ENCODE data around the gene MPZL3.

- TF ChIP-seq CTCF (IDR thresholded peaks at IDR 0.05) (no peak), EP300 (IDR thresholded peaks at IDR 0.05) (no peak), POLR2A (IDR thresholded peaks at IDR 0.05) (no peak)
Observed at GRCh38 chr11:118263695-118264568, 11.8 kb upstream of the MPZL3 start, which contains the start of gene MPZL2.
